ENCODE data around the gene NTM.

Gene NTM

GRCh38 chr11:132343445-132344175 is 973.2 kb downstream of the NTM start:
- no peak for TF ChIP-seq CTCF (IDR thresholded peaks at IDR 0.05; ENCODE audit: control insufficient read depth, extremely low read depth, insufficient read depth)
- no peak for DNase-seq (ENCODE audit: low read depth)
- H3K4me3 ChIP-seq (ENCODE audit: low read depth, low read length): no peak overlapping the region

- DNase-seq (ENCODE audit: low read depth): no peak
- H3K4me3 ChIP-seq (ENCODE audit: low read depth, low read length): no peak overlapping the region
- TF ChIP-seq CTCF (IDR thresholded peaks at IDR 0.05; ENCODE audit: control insufficient read depth, extremely low read depth, insufficient read depth): no peak
Observed at GRCh38 chr11:132346558-132347148, 976.2 kb downstream of the NTM start.

DNA sequence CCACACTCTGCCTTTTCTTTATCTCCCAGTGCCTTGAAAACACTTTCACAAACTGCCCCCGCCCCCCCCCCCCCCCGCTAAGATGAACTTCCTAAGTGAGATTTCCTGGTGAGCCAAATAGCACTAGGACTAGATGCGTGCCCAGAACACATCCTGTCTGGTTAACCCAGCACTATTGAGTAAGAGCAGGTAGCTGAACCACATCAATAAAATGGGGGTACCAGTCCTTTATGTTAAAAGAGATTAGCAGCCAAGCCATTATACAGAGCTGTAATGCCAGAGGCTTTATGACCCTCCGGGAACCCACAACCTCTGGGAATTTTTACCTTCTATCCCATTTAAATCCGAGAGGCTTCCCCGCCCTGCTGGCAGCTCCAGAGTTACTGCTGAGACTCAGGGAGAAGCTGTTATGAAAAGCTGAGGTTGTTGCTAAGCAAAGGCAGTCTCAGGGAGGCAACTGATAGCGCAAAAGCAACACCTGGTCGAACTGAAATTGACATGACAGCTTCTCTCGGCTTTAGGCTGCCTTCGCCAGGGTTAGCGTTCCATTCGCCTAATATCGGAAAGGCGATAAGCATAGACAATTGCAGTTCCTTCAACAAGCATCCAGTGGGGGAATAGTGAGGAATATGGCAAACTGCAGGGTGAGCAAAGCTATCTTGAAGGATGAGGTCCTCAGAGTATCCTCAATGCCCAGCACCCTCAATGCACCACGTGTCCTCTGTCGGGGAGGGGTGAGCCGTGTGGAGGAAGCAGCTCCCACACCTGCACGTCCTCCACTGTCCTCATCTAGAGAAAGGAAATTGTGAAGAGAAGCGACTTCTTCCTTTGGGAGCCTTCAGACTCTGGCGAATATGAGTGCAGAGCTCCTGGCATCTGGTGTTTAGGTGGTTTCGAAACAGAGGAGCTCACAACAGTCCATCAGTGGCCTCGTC is 977.0 kb downstream of the NTM start:
- DNase-seq (ENCODE audit: low read depth): no peak
- H3K4me3 ChIP-seq (ENCODE audit: low read depth, low read length): no peak overlapping the region
- TF ChIP-seq CTCF (IDR thresholded peaks at IDR 0.05; ENCODE audit: control insufficient read depth, extremely low read depth, insufficient read depth): no peak

GRCh38 chr11:132349811-132350733 is 979.7 kb downstream of the NTM start:
- no peak for TF ChIP-seq CTCF (IDR thresholded peaks at IDR 0.05; ENCODE audit: control insufficient read depth, extremely low read depth, insufficient read depth)
- no peak overlapping the region for H3K4me3 ChIP-seq (ENCODE audit: low read depth, low read length)
- no peak for DNase-seq (ENCODE audit: low read depth)

- no peak for TF ChIP-seq CTCF (IDR thresholded peaks at IDR 0.05; ENCODE audit: control insufficient read depth, extremely low read depth, insufficient read depth)
- DNase-seq (ENCODE audit: low read depth): no peak
Observed at GRCh38 chr11:132351050-132351449, 980.6 kb downstream of the NTM start.

GRCh38 chr11:132352497-132352896 is 982.1 kb downstream of the NTM start:
- H3K4me3 ChIP-seq (ENCODE audit: low read depth, low read length): no peak overlapping the region
- TF ChIP-seq CTCF (IDR thresholded peaks at IDR 0.05; ENCODE audit: control insufficient read depth, extremely low read depth, insufficient read depth): no peak
- no peak for DNase-seq (ENCODE audit: low read depth)

More at GRCh38 chr11:132351050-132351449, 980.6 kb downstream of the NTM start:
- no peak overlapping the region for H3K4me3 ChIP-seq (ENCODE audit: low read depth, low read length)
